Inferior parietal cortex (tissue), 1 donor: ENCODE data around the gene ZNF208.
"Not testable (repeated sequence)": the region's sequence is repeated elsewhere in the genome, so short reads cannot be mapped to it uniquely, and the experiment has no call there.

Source experiments
- DNase-seq: peaks from one replicate; pipeline ENCODE4 v3.0.0-alpha.2; 2016; ENCODE audit errors: extremely low spot score

The ZNF208 gene

DNA sequence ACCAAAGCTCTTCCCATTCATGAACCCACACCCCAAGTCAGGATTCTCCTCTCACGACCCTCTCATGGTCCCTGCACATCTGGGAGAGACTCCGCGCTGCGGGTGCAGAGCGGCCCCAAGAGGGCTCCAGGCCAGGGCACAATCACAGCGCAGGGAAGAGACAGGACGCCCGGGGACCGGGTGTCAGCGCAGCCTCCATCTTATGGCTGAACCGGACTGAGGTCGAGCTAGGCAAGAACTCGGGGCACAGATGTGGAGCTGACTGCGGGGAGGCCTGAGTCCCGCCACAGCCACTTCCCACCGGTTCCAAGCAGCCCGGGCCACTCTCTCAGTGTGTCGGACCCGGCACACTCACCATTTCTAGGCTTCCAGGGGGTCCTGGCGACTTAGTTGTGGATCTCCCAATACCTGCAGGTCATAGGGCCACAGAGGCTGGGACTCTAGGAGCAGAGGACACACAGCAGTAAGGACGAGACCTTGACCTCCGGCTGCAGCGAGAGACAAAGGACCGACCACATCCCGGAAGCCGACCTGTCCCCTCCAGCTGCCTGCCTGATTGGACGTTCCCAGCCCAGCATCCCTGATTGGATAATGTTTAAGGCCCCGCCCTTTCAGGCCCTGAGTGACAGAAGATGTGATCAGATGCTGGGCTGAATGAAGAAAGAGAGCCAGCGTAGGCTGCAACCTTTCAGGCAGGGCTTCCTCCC, at the start of gene ZNF208:
Gene ZNF208 (minus strand): TSS at position 507 of the 707 bp plus-strand sequence. CDS start 149 bp downstream, at position 358.
- peak; percentile 3 for DNase-seq

DNA sequence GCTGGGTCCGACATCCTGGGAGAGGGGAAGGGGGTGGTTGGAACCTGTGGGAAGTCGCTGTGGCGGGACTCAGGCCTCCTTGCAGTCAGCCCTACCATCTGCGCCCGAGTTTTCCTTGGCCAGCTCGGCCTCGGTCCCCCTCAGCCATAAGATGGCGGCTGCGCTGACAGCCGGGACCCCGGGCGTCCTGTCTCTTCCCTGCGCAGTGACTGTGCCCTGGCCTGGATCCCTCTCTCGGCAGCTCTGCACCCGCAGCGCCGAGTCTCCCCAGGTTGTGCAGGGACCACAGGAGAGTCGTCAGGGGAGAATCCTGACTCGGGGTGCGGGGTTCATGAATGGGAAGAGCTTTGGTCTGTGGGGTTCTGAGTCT, 41.9 kb upstream of the ZNF208 start:
- no peak for DNase-seq

DNA sequence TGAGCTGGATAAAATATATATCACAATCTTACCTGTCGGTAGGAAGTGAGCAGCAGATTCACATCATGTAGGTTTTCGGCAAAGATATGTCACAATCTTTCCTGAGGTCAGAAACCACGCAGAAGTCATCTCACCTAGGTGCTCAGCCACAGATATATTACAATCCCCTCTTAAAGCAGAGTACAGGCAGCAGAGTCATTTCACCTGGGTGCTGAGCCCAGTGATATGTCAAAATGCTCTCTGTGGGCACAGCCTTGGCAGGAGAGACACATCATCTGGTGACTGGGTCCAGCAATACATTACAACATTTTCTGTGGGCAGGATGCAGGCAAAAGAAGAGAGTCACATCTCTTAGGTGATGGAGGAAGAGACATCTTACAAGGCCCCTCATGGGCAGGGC, 30.4 kb upstream of the ZNF208 start:
- not testable (repeated sequence) for DNase-seq

DNA sequence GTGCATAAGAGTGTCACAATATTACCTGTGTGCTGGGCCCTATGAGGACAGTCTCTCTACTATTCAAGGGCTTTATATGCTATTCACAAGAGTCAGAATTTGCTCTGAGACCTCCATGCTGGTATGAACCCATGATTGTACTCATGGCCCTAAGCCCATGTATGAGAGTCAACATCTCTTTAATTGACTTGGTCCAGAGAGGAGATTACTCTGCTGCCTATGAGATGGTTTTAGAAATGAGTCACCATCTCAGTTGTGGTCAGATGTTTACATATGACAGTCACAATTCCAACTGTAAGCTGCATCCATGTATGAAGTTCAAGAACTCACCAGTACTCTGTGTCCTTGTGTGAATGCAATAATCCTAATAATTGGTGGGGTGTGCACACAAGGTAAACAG, 19.9 kb upstream of the ZNF208 start:
- DNase-seq, result no peak

DNA sequence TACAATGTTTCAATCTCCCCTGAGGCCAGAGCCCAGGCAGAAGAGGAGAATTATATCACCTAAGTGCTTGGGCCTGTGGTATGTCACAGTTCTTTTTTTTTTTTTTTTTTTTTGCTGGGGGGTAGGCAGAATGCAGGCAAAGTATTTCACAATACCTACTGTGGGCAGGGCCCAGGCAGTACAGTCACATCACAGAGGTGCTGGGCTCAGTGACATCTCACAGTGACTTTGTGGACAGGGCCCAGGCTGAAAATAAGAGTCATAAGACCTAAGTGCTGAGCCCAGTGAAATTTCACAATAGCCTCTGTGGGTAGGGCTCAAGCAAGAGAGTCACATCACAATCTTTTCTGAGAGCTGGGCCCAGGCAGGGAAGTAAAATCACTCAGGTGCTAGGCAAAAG, 15.9 kb upstream of the ZNF208 start:
- no peak for DNase-seq

DNA sequence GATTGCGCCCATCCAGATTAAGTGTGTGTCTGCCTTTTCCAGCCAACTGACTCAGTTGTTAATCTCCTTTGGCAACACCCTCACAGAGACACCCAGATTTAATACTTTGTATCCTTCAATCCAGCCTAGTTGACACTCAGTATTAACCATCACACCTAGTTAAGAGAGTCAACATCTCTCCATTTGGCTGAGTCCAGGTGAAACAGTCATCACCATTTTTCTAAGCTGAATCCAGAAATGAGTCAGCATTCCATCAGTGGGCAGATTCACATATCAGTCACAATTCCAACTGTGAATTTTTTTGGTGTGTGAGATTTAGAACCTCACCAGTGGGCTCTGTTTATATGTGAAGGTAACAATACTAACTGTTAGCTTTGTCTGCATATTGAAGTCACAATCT, 14.8 kb upstream of the ZNF208 start:
- DNase-seq, result not testable (repeated sequence)

DNA sequence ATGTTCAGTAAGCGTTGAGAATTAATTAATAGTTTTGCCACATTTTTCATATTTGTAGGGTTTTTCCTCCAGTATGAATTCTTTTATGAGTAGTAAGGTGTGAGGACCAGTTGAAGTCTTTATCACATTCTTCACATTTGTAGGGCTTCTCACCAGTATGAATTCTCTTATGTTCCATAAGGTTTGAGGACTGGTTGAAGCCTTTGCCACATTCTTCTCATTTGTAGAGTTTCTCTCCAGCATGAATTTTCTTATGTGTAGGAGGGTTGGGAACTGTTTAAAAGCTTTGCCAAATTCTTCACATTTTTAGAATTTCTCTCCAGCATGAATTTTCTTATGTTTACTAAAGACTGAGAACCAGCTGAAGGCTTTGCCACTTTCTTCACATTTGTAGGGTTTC, 40.3 kb downstream of the ZNF208 start:
- no peak for DNase-seq

DNA sequence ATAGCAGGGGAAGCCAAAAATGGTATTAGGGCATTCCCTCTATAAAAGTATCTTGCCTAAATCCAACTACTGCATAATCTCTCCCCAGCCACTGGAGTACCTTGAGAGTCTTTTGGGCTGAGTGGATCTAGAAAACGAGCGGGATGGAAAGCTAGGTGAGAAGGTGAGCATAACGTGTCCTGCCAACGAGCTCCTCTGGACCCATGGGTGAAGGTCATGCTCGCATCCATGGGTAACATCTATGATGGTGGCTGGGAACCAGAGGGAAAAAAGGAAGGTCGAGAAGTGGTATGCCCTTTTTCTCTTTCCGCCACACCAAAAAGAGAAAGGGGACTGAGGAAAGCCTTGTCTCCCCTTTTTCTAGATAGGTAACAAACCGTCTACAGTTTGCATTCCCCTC, 63.0 kb downstream of the ZNF208 start:
- no peak for DNase-seq

DNA sequence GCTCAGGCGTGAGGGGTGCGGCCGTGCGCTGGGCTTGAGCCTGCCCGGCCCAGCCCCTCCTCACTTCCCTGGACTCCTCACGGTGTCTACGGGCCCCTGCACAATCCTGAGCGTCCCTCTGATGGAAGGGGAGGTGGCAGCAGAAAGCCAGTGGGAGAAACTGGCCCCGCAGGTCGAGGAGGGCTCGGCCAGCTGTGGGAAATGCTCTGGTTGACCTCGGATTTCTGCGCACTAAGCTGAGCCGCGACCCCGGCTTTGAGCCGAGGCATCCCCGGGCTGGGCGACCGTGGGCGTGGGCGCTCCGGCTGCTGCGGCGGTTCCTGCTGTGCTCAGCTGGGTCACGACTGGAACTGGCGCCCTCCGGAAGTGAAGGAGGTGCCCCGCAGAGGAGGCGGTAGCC, 70.1 kb downstream of the ZNF208 start:
- DNase-seq, result no peak

DNA sequence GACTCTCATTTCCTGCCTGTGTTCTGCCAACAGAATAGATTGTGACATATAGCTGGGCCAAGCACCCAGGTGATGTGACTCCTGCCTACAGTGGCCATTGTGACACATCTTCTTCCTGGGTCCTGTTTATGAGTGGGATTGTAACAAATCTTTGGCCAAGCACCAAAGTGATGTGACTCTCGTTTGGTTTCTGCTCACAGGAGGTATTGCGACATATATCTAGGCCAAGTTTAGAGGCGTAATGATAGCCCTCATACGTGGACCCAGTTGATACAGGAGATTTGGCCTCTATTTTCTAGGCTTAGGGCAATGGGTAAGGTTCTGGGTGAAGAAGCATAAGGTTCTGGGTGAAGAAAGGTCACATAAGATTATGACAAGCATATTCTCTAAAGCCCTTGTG, 76.2 kb downstream of the ZNF208 start:
- DNase-seq, result no peak

DNA sequence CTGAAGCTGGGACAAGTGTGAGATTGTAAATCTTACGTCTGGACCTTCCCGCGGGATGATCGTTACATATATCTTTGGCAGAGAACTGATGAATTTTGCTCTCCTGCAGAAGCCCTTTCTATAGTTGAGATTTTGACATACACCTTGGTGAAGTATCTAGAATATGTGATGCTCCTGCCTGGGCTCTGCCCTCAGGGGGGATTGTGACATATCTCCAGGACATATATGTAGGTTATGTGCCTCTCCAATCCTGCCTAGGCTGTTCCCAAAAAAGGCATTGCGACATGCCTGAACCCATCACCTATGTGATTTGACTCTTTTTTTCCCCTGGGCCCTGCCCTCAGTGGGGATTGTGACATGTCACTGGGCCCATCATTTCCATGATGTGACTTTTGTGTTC, 76.6 kb downstream of the ZNF208 start:
- DNase-seq, result no peak

DNA sequence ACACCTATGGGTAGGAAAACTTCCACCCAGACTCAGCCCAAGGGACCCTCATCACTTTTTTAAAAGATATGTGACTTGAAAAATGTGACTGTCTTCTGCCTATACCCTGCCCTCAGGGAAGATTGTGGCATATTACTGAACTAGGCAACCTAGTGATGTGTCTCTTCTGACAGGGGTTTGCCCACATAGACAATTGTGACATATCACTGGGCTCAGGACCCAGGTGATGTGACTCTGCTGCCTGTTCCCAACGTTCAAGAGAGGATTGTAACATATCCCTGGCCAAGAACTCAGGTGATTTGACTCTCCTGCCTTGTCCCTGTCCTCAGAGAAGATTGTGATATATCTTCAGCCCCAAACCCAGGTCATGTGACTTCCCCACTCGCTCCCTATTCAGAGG, 88.5 kb downstream of the ZNF208 start:
- no peak for DNase-seq

DNA sequence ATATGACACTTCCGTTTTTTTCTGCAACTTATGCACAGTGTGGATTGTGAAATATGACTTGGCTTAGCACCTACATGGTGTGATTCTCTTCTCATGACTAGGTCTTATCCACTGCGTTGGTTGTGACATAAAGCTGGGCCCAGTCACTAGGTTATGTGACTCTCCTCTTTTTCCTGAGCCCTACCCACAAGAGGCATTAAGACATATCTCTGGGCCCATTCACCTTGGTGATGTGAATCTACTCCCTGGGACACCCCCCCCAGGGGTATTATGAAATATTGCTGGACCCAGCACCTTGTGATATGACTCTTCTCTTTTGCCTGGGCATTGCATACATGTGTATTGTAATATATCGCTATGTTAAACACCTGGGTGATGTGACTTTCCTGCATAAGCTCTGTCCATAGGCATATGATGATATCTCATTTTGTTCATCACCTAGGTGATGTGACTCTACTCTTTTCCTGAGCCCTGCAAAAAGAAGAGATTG, 89.0 kb downstream of the ZNF208 start:
- DNase-seq, result no peak

DNA sequence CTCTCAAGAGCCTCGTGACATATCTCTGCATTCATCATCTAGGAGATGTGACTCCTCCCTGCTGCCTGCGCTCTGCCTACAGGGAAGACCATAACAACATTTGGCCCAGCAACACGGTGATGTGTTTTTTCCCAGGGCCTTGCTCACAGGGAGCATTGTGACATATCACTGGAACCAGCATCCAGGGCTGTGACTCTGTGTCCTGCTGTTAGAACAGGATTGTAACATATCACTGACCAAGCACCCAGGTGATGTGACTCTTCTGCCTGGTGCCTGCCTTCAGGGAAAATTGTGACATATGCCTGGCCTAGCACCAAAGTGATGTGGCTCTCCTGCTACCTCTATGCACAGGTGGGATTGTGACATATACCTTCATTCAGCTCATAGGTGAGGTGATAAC, 95.3 kb downstream of the ZNF208 start:
- no peak for DNase-seq

DNA sequence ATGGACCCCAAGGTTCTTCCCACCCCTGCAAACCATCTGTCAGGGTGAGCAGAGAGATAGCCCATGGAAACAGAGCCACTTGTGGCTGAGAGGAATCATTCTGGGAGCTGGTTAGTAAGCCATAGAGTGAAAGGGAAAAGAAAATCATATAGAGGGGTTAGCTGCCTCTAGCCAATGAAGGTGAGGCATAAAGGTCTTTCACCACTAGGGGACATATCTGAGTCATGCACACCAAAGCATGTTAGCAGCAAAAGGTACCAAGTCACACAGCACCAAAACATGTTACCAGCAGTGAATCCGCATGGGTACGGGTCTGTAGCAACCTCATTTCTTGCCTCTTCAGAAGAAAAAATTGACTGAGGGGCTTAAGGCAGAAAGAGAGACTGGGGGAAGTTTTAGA, 98.1 kb downstream of the ZNF208 start:
- no peak for DNase-seq

DNA sequence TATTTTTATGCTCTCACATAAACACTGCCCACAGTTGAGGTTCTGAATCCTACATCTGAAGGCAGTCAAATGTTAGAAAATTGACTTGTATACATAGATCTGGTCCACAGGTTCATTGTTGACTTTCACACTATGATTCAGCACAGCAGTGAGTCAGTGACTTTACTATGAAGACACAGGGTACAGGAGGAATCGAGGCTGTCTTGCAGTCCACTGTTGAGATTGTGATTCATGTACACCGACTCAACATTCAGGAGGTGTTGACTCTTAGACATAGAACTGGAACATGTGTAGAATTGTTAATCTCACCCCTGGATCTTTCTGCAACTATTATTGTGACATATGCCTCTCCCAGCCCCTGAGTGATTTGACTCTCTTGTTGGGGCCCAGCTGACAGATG, 100.4 kb downstream of the ZNF208 start:
- no peak for DNase-seq

DNA sequence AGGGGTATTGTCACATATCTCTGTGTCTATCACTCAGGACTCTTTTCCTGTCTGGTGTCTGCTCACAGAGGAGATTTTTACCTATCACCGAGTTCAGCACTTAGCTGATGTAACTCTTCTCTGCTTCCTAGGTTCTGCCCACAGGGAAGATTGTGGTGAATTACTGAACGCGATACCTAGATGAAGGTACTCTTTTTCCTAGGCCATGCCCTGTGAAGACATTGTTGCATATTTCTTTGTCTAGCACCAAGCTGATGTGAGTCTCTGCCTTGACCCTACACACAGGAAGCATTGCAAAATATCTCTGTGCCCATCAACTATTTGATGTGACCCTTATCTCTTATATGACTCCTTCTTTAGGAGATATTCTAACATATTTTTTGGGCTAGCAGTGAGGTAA, 102.7 kb downstream of the ZNF208 start:
- DNase-seq, result no peak

DNA sequence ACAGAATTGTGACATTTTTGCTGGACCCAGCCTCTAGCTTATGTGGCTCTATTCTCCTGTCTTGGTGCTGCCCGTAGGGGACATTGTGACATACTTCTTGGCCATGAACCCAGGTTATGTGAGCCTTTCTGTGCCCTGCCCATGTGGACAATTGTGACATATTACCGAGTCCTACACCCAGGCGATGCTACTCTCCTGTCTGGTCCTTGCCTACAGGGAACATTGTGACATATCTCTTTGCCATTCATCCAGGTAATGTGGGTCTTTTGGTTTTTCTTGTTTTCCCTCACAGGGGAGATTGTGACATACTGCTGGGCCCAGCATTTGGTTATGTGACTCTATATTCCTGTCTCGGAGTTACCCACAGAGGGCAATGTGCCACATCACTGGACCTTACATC, 103.2 kb downstream of the ZNF208 start:
- DNase-seq, result no peak

DNA sequence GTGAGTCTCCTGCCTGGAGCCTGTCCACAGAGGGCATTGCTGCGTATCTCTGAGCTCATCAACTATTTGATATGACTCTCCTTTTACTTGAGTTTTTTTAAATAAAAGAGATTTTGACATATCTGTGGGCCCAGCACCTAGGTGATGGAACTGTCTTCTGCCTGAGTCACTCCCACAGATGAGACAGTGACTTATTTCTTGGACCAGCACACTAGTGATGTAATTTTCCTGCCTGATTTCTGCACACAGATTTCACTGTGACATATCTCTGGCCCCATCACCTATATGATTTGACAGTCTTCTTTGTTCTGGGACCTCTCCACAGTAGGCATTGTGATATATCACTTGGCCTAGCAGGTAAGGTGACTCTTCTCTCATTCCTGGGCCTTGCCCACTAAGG, 108.2 kb downstream of the ZNF208 start:
- no peak for DNase-seq

DNA sequence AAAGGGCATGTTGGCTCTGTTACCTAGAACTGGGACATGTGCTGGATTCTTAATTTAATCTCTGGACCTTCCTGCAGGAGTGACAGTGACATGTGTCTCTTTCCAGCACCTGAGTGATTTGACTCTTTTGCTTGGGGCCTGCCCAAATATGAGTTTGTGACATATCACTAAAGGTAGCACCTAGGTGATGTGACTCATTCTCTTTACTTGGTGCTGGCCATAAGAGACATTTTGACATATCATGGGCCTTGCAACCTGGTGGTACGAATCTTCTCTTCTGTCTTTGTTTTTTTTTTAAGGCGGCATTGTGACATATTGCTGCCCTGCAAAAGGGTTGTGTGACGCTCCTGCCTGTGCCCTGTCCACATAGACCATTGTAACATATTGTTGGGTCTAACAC, 108.9 kb downstream of the ZNF208 start:
- DNase-seq, result no peak

DNA sequence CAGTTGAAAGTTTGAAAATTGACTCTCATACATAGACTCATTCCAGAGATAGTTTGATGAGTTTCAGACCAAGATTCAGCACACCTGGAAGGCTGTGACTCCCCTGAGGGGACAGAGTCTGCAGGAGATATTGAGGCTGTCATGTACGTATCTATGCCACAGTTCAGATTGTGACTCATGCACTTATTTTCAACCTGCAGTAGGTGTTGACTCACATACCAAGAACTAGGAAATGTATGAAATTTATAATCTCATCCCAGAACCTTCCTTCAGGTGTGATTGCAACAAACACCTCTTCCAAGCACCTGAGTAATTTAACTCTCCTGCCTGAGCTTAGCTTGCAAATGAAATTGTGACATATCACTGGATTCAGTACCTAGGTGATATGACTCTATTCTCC, 110.3 kb downstream of the ZNF208 start:
- no peak for DNase-seq

DNA sequence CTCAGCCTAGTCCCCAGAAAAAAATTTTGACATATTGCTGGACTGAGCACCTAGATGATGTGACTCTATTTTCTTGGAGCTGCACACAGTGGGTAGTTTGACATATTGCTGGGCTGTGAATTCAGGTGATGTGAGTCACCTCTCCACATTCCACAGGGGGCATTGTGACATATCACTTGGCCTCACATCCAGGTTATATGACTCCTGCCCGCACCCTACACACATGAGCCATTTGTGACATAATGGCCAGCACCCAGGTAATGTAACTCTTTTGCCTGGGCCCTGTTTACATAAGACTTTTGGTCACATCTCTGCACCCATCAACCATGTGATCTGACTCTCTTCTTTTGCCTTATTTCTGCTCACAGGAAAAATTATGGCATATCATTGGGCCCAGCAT, 119.7 kb downstream of the ZNF208 start:
- DNase-seq, result no peak

DNA sequence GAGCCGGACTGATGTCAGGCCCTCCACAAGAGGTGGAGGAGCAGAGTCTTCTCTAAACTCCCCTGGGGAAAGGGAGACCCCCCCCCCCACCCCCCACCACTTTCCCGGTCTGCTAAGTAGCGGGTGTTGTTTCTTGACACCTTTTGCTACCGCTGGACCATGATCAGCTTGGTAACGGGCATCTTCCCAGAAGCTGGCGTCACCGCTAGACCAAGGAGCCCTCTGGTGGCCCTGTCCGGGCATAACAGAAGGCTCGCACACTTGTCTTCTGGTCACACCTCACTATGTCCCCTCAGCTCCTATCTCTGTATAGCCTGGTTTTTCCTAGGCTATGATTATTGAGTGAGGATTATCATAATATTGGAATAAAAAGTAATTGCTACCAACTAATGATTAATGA, 120.7 kb downstream of the ZNF208 start:
- DNase-seq, result not testable (repeated sequence)

DNA sequence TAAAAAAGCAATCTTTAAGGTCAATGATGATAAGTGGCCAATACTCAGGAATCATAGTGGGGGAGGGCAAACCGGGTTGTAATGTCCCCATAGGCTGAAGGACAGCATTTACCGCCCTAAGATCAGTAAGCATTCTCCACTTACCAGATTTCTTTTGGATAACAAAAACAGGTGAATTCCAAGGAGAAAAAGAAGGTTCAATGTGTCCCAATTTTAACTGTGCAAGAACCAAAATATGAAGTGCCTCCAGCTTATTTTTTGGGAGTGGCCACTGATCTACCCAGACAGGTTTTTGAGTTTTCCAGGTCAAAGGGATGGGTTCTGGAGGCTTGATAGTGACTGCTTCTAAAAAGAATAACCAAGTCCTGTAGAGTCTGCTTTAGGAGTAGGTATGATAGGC, 125.2 kb downstream of the ZNF208 start:
- DNase-seq, result not testable (repeated sequence)
